Stimulated activated CD4-positive, alpha-beta T cell treated with anti-CD3 and anti-CD28 coated beads, Interleukin-4, amount 100 ng/mL, for 1 hour (primary cell): Measurements from ENCODE around the gene GPC6.

Source experiments
- DNase-seq: peaks from one replicate; pipeline ENCODE4 v3.0.0-alpha.2; 2020

Gene GPC6

GRCh38 chr13:93231867-93232266 lies 5.3 kb downstream of the GPC6 start:
- no peak for DNase-seq

- no peak for DNase-seq
Observed at GRCh38 chr13:93233997-93234416, 7.4 kb downstream of the GPC6 start.

GRCh38 chr13:93234459-93234858 lies 7.9 kb downstream of the GPC6 start:
- no peak for DNase-seq

DNA sequence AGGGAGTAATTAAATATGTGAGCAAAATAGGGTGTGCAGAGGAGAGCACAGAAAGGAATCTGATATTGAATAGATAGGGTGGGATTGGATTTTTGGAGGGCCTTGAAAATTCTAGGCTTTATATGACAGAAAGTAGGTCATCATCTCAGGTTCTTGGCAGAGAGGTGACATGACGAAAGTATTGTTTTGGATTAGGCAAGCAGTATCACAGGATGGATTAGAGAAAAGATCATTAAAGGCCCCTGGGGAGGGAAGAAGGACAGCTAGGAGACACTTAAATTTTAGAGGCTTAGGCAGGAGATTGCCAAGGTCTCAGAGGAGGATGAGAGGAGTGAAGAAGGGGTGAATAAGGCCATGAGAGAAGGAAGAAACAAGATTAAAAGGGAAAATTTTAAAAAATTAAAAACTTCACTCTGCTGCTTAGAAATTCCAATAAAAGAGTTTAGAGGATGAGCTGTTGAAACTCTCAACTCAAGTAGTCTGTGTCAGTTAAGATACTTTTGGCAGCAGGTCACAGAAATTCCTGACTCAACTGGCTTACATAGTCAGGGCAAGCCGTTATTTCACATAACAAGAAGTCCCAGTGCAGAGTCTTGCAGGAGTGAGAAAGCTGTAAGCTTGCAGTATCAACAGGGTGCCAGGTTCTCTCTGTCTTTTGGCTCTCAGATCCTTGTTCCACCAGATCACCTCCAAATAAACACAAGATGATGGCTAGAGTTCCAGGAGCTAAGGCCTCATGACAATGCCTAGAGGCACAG lies 8.8 kb downstream of the GPC6 start:
- DNase-seq = no peak

GRCh38 chr13:93238711-93239110 lies 12.1 kb downstream of the GPC6 start:
- no peak for DNase-seq

DNA sequence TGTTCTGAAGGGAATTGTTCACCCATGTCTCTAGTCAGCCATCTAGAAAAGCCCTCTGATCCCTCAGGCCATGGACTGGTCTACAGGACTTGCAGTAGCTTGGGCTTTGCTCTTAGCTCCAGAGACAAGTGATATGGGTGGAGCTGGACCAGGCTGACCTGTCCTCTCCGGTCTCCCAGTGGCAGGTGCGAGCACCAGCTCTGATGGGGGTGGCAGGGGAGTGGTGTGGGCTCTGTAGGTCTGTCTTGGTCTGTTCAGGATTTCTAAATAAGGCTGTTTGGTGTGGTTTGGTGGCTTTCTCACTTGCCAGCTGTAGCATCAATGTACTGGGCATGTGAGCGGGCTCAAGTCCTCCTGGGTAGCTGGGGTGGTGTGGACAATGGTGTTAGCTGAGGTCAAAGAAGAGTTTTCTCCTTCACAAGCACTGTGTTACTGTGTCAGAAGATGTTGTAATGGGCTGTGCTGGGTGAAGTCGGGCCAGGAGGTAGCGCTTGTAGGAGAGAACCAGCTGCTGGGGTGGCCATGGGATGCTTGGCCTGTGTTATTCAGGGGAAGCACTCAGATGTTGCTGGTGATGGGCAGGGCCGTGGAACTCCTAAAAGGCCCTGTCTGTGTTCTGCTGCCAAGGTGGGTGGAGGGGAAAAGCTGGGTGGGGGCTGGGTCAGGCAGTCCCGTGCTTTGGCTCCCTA lies 16.9 kb downstream of the GPC6 start:
- no peak for DNase-seq

GRCh38 chr13:93244141-93244917 lies 17.7 kb downstream of the GPC6 start:
- no peak for DNase-seq

DNA sequence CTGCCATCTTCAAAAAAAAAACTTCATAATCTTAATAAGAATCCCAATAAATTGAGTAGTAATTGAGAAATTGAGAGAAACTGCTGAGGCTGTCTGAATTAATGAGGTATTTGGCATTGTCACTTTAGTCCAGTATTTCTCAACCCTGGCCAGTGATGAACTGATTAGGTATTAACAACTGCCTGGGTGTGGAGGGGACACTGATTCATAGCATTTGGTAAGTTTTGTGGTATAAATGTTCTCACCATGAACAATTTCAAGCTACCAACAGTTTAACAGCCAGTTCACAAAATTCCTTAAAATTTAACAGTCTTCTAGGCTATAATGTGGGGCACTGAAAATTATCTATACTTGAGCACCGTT lies 18.3 kb downstream of the GPC6 start:
- DNase-seq = no peak

- no peak for DNase-seq
Observed at GRCh38 chr13:93246069-93246468, 19.5 kb downstream of the GPC6 start.

DNA sequence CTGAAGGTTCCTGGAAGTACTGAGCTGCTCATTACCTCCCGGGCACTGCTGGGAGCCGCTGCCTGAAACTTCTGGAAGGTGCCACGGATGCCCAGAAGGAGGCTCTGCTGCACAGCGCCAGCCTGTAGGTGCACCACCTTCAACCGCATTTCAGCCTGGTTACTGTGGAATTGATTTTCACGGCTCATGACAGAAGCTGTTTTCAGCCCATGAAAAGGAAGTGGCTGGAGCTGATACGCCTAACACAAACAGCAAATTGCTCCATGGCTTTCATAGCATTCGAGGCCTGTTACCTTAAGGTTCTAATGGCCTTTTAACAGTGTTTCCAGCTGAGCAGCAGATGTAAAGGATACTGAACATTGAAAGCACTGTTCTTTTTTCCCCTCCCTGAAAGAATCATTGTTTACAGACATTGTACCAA lies 22.0 kb downstream of the GPC6 start:
- DNase-seq = no peak

DNA sequence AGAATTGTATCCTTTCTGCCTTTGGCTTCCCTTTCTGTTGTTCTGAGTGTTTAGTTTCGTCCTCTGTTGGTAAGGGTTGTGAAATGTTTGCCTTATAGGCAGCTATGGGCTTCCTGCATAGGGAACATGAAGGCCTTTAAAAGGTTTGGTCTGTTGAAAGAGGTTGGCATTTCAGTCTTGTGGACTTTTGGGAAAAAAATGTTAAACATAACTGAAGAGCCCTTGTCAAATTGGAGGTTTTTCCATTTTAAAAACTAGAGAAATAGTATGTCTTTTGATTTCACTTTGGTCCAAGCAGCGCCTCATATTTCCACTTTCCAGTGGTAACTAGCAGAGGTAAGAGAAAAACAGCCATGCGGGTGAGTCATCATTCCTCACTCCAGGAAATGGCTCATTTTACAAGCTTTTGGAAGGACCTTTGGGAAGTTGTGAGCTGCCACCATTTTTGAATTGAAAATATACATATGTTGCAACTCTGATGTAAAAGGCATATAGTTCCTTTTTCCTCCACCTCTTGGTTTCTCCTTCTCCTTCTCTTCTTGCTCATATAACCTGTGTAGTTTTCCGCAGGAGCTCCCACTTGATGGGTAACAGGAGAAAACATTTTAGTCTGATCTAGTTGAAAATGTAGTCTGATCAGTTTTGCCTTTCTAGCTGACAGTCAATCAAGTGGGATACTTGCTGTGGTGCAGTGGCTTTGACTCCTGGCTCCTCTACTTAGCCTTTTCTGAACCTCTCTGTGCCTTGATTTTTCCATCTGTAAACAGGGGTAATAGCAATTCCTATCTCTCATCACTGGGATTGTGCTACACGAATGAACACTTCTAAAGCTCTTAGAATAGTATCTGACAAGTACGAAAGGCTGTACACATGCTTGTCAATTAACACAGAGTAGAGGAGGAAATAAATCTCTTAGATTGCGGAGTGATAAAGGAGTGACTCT lies 23.0 kb downstream of the GPC6 start:
- DNase-seq = no peak

DNA sequence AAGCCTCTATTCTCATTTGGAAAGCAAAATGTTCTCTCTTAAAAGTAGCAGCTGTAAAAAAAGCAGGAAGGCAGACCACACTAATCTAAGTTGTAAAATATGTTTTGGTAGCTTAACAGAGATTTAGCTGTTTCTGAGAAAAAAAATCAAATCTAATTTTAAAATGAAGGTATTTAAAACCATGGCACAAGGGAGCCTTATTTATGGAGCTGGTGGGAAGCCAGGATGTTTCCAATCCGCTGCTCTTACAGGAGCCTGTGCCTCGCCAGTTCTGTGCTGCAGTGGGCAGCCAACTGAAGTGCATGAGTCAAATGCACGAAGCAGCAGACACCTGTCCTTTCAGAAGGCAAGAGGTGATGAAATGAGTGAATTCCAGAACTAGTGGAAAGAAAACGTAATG lies 28.2 kb downstream of the GPC6 start:
- no peak for DNase-seq

- no peak for DNase-seq
Observed at GRCh38 chr13:93256998-93257397, 30.4 kb downstream of the GPC6 start.

DNA sequence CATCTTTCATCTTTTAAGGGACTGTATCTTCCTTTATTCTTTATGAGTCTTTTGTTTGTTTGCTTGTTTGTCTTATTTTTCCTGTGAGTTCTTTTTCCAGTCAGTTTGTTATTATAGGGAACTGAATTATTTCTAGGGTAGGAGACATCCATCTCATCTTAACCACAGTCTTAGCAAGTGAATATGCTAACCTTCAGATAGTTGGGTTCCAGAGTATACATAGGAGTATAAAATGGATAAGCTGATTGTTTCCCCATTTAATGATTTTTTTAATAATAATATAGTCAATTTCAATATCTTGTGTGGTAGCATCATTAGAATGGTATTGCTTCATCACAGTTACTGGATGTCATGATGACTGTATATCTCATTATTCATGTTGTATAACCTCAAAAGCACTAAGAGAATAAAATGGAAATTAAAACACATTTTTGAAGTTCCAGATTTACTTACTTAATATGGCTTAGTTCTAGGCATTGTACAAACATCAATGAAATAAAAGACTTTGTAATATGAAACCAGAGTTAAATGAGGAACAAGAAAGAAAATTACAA lies 33.0 kb downstream of the GPC6 start:
- DNase-seq = no peak

DNA sequence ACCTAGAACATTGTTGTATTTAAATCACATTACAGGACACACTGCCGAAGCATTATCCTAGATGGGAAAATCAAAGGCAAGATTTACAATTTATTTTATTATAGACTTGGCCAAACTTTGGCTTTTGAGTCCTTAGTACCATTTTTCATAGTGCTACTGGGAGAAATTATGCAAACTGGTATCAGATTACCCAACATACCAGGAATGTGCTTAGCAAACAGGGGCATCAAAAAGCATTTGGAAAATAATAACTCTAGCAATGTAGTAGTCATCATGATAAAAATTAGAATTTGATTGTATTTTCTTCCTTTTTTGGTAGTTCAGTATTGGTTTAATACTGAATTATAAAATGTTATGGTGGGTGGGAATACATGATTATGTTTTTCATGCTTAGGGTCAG lies 34.0 kb downstream of the GPC6 start:
- no peak for DNase-seq

GRCh38 chr13:93262729-93263345 lies 36.2 kb downstream of the GPC6 start:
- DNase-seq = no peak

- no peak for DNase-seq
Observed at GRCh38 chr13:93264876-93265275, 38.3 kb downstream of the GPC6 start.

GRCh38 chr13:93265800-93266199 lies 39.2 kb downstream of the GPC6 start:
- DNase-seq = no peak

GRCh38 chr13:93266681-93267080 lies 40.1 kb downstream of the GPC6 start:
- DNase-seq = no peak

DNA sequence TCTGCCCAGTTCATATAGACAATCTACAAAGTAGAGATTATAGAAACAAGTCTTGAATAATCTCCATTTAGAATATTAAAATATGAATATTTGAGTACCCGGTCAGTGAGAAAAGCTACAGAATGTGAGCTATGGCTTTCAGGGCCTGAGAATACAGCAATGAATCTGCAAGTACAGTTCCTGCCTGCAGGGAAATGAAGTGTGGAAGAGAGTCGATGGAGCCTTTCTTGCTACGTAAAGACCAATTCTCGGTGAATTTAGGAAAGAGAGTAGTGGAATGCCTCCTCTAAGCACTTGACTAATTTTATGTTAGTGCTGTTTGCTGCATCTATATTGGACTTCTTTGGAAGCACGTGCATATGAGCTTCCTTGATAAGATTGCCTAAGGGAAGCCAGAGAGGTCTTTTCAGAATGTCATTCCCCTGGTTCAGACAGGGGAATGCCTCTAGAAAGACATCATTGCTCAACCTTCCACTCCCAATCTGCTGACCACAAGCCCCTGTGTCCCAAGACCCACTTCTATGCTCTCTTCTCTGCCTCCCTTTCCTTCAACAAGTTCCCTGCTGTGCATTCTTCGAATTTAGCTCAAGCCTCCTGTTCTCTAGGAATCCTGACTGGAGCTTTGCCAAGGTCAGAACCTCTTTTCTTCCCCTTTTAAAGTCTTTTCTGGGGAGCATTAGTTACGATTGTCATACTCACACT lies 41.9 kb downstream of the GPC6 start:
- DNase-seq = no peak
